IPS DF 19.7 (cell line): ENCODE data around the gene MYT1.

ENCODE experiments used
- DNase-seq: peaks from one replicate; pipeline ENCODE4 v3.0.0-alpha.2; 2013; ENCODE audit warnings: low read depth, low spot score

Gene MYT1

GRCh38 chr20:64139199-64140060 is 24.8 kb upstream of the MYT1 start:
- DNase-seq, result no peak

GRCh38 chr20:64140061-64140931 is 24.0 kb upstream of the MYT1 start:
- no peak for DNase-seq

GRCh38 chr20:64140956-64141355 is 23.3 kb upstream of the MYT1 start:
- DNase-seq, result no peak

- no peak for DNase-seq
These were observed 21.7 kb upstream of the MYT1 start for GRCh38 chr20:64142590-64142989.

- DNase-seq, result no peak
These were observed 21.0 kb upstream of the MYT1 start for GRCh38 chr20:64143018-64143801.

- DNase-seq, result no peak
These were observed 19.9 kb upstream of the MYT1 start for GRCh38 chr20:64144144-64144912.

GRCh38 chr20:64145458-64146300 is 18.6 kb upstream of the MYT1 start:
- no peak for DNase-seq

- DNase-seq, result no peak
These were observed 17.8 kb upstream of the MYT1 start for GRCh38 chr20:64146301-64146935.

GRCh38 chr20:64146936-64147477 is 17.2 kb upstream of the MYT1 start:
- no peak for DNase-seq

GRCh38 chr20:64148581-64148980 is 15.7 kb upstream of the MYT1 start:
- DNase-seq, result no peak

GRCh38 chr20:64149141-64149540 is 15.1 kb upstream of the MYT1 start:
- DNase-seq, result no peak

GRCh38 chr20:64149809-64150560 is 14.3 kb upstream of the MYT1 start:
- DNase-seq, result no peak

GRCh38 chr20:64150756-64151632 is 13.3 kb upstream of the MYT1 start:
- no peak for DNase-seq

- no peak for DNase-seq
These were observed 12.4 kb upstream of the MYT1 start for GRCh38 chr20:64151633-64152530.

GRCh38 chr20:64152906-64153305 is 11.3 kb upstream of the MYT1 start:
- DNase-seq, result no peak

- no peak for DNase-seq
These were observed 10.8 kb upstream of the MYT1 start for GRCh38 chr20:64153410-64153809.
